Neuronal stem cell (in vitro differentiated cells): ENCODE results near the gene SLC6A17.

ENCODE experiments used
- DNase-seq: peaks from one replicate; pipeline ENCODE4 v3.0.0-alpha.2; 2013; ENCODE audit warnings: low spot score
- H2AFZ ChIP-seq: one replicate; pipeline ENCODE4 v1.6.1; 2013; ENCODE audit warnings: mild to moderate bottlenecking, low read length, inconsistent platforms
- H2AK5ac ChIP-seq: 2 replicates; pipeline ENCODE4 v1.6.1; 2013; ENCODE audit warnings: low read depth, mild to moderate bottlenecking, inconsistent platforms, low read length, moderate library complexity, mixed read lengths
- H2BK120ac ChIP-seq: 2 replicates; pipeline ENCODE4 v1.6.1; 2013; ENCODE audit warnings: low read depth, mild to moderate bottlenecking, inconsistent platforms, low read length, moderate library complexity, mixed read lengths
- H2BK12ac ChIP-seq: one replicate; pipeline ENCODE4 v1.6.1; 2013; ENCODE audit warnings: low read length, inconsistent platforms
- H2BK15ac ChIP-seq: 2 replicates; pipeline ENCODE4 v1.6.1; 2013; ENCODE audit warnings: mild to moderate bottlenecking, low read length, inconsistent platforms, mixed read lengths
- H2BK5ac ChIP-seq: one replicate; pipeline ENCODE4 v1.6.1; 2013; ENCODE audit warnings: inconsistent platforms, mild to moderate bottlenecking, low read length, moderate library complexity
- H3K14ac ChIP-seq: one replicate; pipeline ENCODE4 v1.6.1; 2013; ENCODE audit warnings: low read length, inconsistent platforms
- H3K18ac ChIP-seq: 2 replicates; pipeline ENCODE4 v1.6.1; 2013; ENCODE audit warnings: low read length, inconsistent platforms
- H3K23ac ChIP-seq: 2 replicates; pipeline ENCODE4 v1.6.1; 2013; ENCODE audit warnings: low read depth, mild to moderate bottlenecking, mixed read lengths, low read length, inconsistent platforms; ENCODE audit not compliant: poor library complexity
- H3K27ac ChIP-seq: replicated peaks from 3 replicates; pipeline ENCODE4 v1.5.1; 2013; ENCODE audit warnings: low read length, inconsistent platforms
- H3K27me3 ChIP-seq, 3 experiments: 2 replicates each; pipeline ENCODE4 v1.6.1; 2013; ENCODE audit warnings: low read length in 3 of 3, mild to moderate bottlenecking in 2 of 3, inconsistent platforms in 1 of 3, low read depth in 1 of 3, mixed read lengths in 1 of 3, moderate library complexity in 1 of 3; ENCODE audit not compliant: control insufficient read depth in 3 of 3, insufficient read depth in 3 of 3
- H3K36me3 ChIP-seq, 2 donors: replicated peaks in 1 of 2; 2 replicates each; pipeline ENCODE4 v1.6.1; 2013; ENCODE audit warnings: low read length in 2 of 2; ENCODE audit not compliant: control insufficient read depth in 2 of 2, insufficient read depth in 2 of 2
- H3K4ac ChIP-seq: 2 replicates; pipeline ENCODE4 v1.6.1; 2013; ENCODE audit warnings: inconsistent platforms, mild to moderate bottlenecking, low read length, moderate library complexity
- H3K4me1 ChIP-seq, 2 donors: 1 replicate in 1 of 2; 2 replicates in 1 of 2; pipeline ENCODE4 v1.6.1; 2013; ENCODE audit warnings: low read length in 2 of 2, low read depth in 1 of 2; ENCODE audit not compliant: control insufficient read depth in 2 of 2, insufficient read depth in 1 of 2
- H3K4me2 ChIP-seq: one replicate; pipeline ENCODE4 v1.6.1; 2013; ENCODE audit warnings: mild to moderate bottlenecking, low read length, inconsistent platforms; ENCODE audit not compliant: insufficient read depth, poor library complexity, severe bottlenecking
- H3K4me3 ChIP-seq, 2 donors: 2 replicates each; pipeline ENCODE4 v1.5.1; 2013; ENCODE audit warnings: low read length in 2 of 2, mild to moderate bottlenecking in 2 of 2, inconsistent platforms in 1 of 2, moderate library complexity in 1 of 2
- H3K79me1 ChIP-seq: one replicate; pipeline ENCODE4 v1.6.1; 2013; ENCODE audit warnings: low read depth, mild to moderate bottlenecking, inconsistent platforms, low read length, moderate library complexity
- H3K9ac ChIP-seq: one replicate; pipeline ENCODE4 v1.6.1; 2013; ENCODE audit warnings: mild to moderate bottlenecking, low read depth, low read length, inconsistent platforms; ENCODE audit not compliant: poor library complexity
- H3K9me3 ChIP-seq, 2 donors: replicated peaks in 1 of 2; 2 replicates each; pipeline versions ENCODE3 to v1.6.1; 2013; ENCODE audit warnings: low read length in 2 of 2, mild to moderate bottlenecking in 2 of 2, inconsistent platforms in 1 of 2, low read depth in 1 of 2, mixed read lengths in 1 of 2, moderate library complexity in 1 of 2; ENCODE audit not compliant: control insufficient read depth in 2 of 2, insufficient read depth in 1 of 2
- H4K8ac ChIP-seq: one replicate; pipeline ENCODE4 v1.6.1; 2013; ENCODE audit warnings: low read depth, mild to moderate bottlenecking, inconsistent platforms, low read length, moderate library complexity
- H4K91ac ChIP-seq: one replicate; pipeline ENCODE4 v1.6.1; 2013; ENCODE audit warnings: low read length, low read depth, mild to moderate bottlenecking, inconsistent platforms; ENCODE audit not compliant: poor library complexity
- WGBS, 2 donors: extraction: QIAGEN DNeasy Blood & Tissue Kit; methylation state at CpG; one replicate each; pipeline ENCODE4 v1.1.7; 2013; ENCODE audit warnings: missing lambda C conversion rate in 2 of 2, mixed read lengths in 1 of 2; ENCODE audit not compliant: insufficient read length in 2 of 2, insufficient replicate concordance in 1 of 2; ENCODE audit errors: extremely low coverage in 2 of 2; 5-methylcytosine and 5-hydroxymethylcytosine counted together

SLC6A17 gene

DNA sequence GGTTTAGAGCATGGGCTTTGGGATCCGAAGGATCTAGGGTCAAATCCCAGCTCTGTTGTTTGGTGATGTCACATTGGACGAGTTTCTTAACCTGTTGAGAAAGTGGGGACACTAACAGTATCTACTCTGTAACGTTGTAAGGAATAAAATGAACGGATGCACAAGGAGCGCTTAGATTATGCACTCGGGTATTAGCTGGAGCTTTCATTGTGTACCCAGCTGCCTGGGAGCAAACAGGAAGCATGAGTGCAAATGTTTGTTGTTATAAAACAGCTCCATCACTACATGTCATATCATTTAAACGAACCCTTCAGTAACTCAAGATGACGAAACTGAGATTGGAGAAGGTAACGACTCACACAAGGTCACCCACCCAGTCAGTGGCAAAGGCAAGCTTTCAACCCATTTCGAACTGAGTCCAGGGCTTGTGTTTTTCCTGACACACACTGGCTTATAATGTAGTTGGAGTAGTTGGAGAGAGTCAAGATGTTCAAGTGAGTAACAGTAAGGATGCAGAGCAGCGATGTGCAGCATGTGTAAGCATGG lies 16.2 kb upstream of the SLC6A17 start:
- no peak overlapping the region for H3K23ac ChIP-seq
- peaks cover 17 to 33% of the 10 kb centered on the region in 2 donors for H3K4me1 ChIP-seq
- no peak overlapping the region for H2BK5ac ChIP-seq
- H2AFZ ChIP-seq: no peak overlapping the region
- no CpG with 5 or more reads among the region's 11 CpGs for WGBS, 2 donors
- no peak overlapping the region for H3K18ac ChIP-seq
- no peak overlapping the region for H2BK15ac ChIP-seq
- no peak overlapping the region for H3K4me3 ChIP-seq
- H3K14ac ChIP-seq: no peak overlapping the region
- no peaks in the 10 kb centered on the region for H3K36me3 ChIP-seq
- H4K8ac ChIP-seq: no peak overlapping the region
- H3K4ac ChIP-seq: no peak overlapping the region
- H2BK120ac ChIP-seq: no peak overlapping the region
- no peaks in the 10 kb centered on the region for H3K9me3 ChIP-seq
- no peak overlapping the region for H2AK5ac ChIP-seq
- H3K4me2 ChIP-seq: no peak overlapping the region
- no peak overlapping the region for H2BK12ac ChIP-seq
- H3K9ac ChIP-seq: no peak overlapping the region
- DNase-seq: no peak
- H3K27me3 ChIP-seq: peaks cover 0 to 36% (median 3%) of the 10 kb centered on the region in 3 experiments
- H3K79me1 ChIP-seq: no peaks in the 10 kb centered on the region
- no peak overlapping the region for H4K91ac ChIP-seq
- no peak overlapping the region for H3K27ac ChIP-seq

DNA sequence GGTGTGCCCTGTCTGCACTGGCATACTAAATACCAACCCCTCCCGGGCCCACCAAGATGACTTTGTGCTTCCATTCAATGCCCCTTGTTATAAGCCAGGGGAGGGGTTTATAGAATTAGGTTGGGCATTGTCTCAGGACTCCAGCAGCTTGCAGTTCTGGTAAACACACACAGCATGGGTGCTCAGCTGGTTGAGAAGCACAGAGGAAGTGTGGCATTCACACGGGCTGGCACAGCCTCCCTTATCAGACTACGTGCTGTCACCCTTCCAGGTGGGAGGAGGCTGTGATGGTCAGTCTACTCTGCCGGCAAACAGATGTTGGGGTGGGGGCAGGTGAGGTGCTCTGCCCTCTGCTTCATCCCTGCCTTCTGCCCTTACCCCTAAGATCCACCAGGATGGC lies 15.0 kb upstream of the SLC6A17 start:
- Histone ChIP-seq H3K27me3 (peaks cover 0 to 25% (median 0%) of the 10 kb centered on the region in 3 experiments), H2AFZ (no peak overlapping the region), H3K9me3 (no peaks in the 10 kb centered on the region), H3K23ac (no peak overlapping the region), H3K4ac (no peak overlapping the region), H3K27ac (no peak overlapping the region), H2AK5ac (no peak overlapping the region), H2BK5ac (peak overlapping the region; percentile 40), H3K4me1 (peaks cover 17 to 30% of the 10 kb centered on the region in 2 donors), H2BK12ac (no peak overlapping the region), H3K4me3 (no peak overlapping the region), H3K14ac (no peak overlapping the region), H3K79me1 (no peaks in the 10 kb centered on the region), H2BK15ac (peak overlapping the region; percentile 0), H3K4me2 (no peak overlapping the region), H2BK120ac (no peak overlapping the region), H3K18ac (no peak overlapping the region), H3K36me3 (no peaks in the 10 kb centered on the region), H3K9ac (no peak overlapping the region), H4K91ac (no peak overlapping the region), H4K8ac (no peak overlapping the region)
- WGBS, 2 donors: no CpG with 5 or more reads among the region's 4 CpGs
- no peak for DNase-seq

DNA sequence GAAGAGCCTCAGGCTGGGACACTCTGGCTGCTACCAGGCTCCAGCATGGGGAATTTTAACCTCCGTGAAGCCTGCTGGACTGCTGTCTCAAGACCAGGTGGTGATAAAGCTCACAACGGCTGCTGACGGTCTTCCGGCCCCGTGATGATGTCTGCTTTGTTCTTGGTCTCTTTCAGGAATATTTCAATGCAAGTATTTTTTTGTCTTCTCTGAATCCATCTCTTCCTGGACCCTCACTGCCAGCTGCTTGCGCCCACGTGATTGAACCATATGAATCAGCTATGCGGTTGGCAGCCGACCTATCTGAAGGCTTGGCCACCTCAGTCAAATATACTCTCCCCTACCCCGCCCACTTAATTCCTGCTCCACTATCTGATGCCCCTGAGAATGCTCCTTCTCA lies 14.6 kb upstream of the SLC6A17 start:
- H3K4me3 ChIP-seq: no peak overlapping the region

DNA sequence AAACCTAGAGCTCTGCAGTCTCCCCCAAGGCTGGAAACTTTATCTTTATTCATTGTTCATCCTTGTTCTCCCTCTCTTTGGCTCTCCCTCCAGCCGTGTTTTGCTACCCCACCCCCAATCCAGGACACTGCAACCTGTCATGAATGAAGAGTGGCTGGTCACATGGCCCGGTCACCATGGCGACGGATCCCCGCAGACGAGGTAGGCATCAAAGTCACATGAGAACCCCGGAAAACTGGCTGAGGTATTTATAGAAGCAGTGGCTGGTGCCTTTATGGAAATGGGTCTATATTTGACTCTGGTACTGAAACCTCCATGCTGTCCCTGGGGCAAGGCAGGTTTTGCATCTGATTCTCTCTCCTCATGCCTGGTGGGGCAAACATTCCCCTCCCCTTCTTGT lies 13.4 kb upstream of the SLC6A17 start:
- H2BK15ac ChIP-seq: peak overlapping the region; percentile 50
- H3K9me3 ChIP-seq: no peaks in the 10 kb centered on the region
- H3K36me3 ChIP-seq: no peaks in the 10 kb centered on the region
- no peak overlapping the region for H3K4ac ChIP-seq
- no peak overlapping the region for H3K23ac ChIP-seq
- no CpG with 5 or more reads among the region's 7 CpGs for WGBS, 2 donors
- H2AFZ ChIP-seq: peak overlapping the region; percentile 82
- H4K91ac ChIP-seq: no peak overlapping the region
- no peak overlapping the region for H3K9ac ChIP-seq
- H2BK12ac ChIP-seq: peak overlapping the region; percentile 18
- peak; percentile 69 for DNase-seq
- H2BK120ac ChIP-seq: no peak overlapping the region
- peak overlapping the region; percentile 79 for H2BK5ac ChIP-seq
- H3K18ac ChIP-seq: peak overlapping the region; percentile 62
- no peak overlapping the region for H4K8ac ChIP-seq
- H3K27me3 ChIP-seq: peaks cover 0 to 19% (median 0%) of the 10 kb centered on the region in 3 experiments
- H3K4me1 ChIP-seq: peaks cover 17 to 24% of the 10 kb centered on the region in 2 donors
- no peak overlapping the region for H3K14ac ChIP-seq
- peak overlapping the region; percentile 38 for H3K27ac ChIP-seq
- H2AK5ac ChIP-seq: peak overlapping the region; percentile 17
- H3K4me3 ChIP-seq: peak overlapping the region in 1 of 2 donors; percentile 12
- no peaks in the 10 kb centered on the region for H3K79me1 ChIP-seq
- peak overlapping the region; percentile 61 for H3K4me2 ChIP-seq

More for the DNA sequence above, 14.6 kb upstream of the SLC6A17 start:
- Histone ChIP-seq H3K27me3 (peaks cover 0 to 22% (median 0%) of the 10 kb centered on the region in 3 experiments), H3K36me3 (no peaks in the 10 kb centered on the region), H2AFZ (no peak overlapping the region), H3K14ac (no peak overlapping the region), H3K9me3 (no peaks in the 10 kb centered on the region), H3K4ac (peak overlapping the region; percentile 27), H3K4me2 (no peak overlapping the region), H3K23ac (no peak overlapping the region), H3K27ac (no peak overlapping the region), H3K4me1 (peaks cover 17 to 29% of the 10 kb centered on the region in 2 donors), H2BK12ac (peak overlapping the region; percentile 18), H3K9ac (no peak overlapping the region), H2BK120ac (no peak overlapping the region), H4K8ac (no peak overlapping the region), H3K79me1 (no peaks in the 10 kb centered on the region), H4K91ac (peak overlapping the region; percentile 89), H2BK15ac (peak overlapping the region; percentile 0), H2AK5ac (no peak overlapping the region), H3K18ac (peak overlapping the region; percentile 36), H2BK5ac (peak overlapping the region; percentile 40)
- no peak for DNase-seq
- no CpG with 5 or more reads among the region's 10 CpGs for WGBS, 2 donors
